IPS-20b (cell line): ENCODE results near the gene ANKS1B.

ENCODE experiments used
- H3K27ac ChIP-seq: one replicate; pipeline ENCODE4 v1.5.1; 2013; ENCODE audit warnings: low read length
- H3K27me3 ChIP-seq: 2 replicates; pipeline ENCODE4 v1.6.1; 2013; ENCODE audit warnings: mild to moderate bottlenecking, low read length, inconsistent platforms; ENCODE audit not compliant: insufficient read depth
- H3K36me3 ChIP-seq: 2 replicates; pipeline ENCODE4 v1.6.1; 2013; ENCODE audit warnings: low read depth, mild to moderate bottlenecking, inconsistent platforms, low read length, moderate library complexity; ENCODE audit not compliant: insufficient read depth
- H3K4me1 ChIP-seq: 2 replicates; pipeline ENCODE4 v1.6.1; 2013; ENCODE audit warnings: mild to moderate bottlenecking, control low read depth, inconsistent platforms, low read length, moderate library complexity; ENCODE audit not compliant: insufficient read depth
- H3K4me3 ChIP-seq: 2 replicates; pipeline ENCODE4 v1.5.1; 2013; ENCODE audit warnings: mild to moderate bottlenecking, low read length, inconsistent platforms
- H3K9ac ChIP-seq: 2 replicates; pipeline ENCODE4 v1.6.1; 2013; ENCODE audit warnings: low read depth, mild to moderate bottlenecking, inconsistent platforms, low read length, moderate library complexity
- H3K9me3 ChIP-seq: 2 replicates; pipeline ENCODE4 v1.6.1; 2013; ENCODE audit warnings: mild to moderate bottlenecking, low read depth, low read length, inconsistent platforms; ENCODE audit not compliant: insufficient read depth

Gene ANKS1B

GRCh38 chr12:99176871-99177270, 807.9 kb downstream of the ANKS1B start:
- Histone ChIP-seq H3K9me3 (no peaks in the 10 kb centered on the region), H3K36me3 (no peaks in the 10 kb centered on the region), H3K27me3 (no peaks in the 10 kb centered on the region), H3K9ac (no peak overlapping the region), H3K27ac (no peak overlapping the region), H3K4me1 (no peaks in the 10 kb centered on the region), H3K4me3 (no peak overlapping the region)

GRCh38 chr12:99170461-99170860, 814.3 kb downstream of the ANKS1B start:
- Histone ChIP-seq H3K4me1 (no peaks in the 10 kb centered on the region), H3K36me3 (no peaks in the 10 kb centered on the region), H3K9me3 (no peaks in the 10 kb centered on the region), H3K27me3 (no peaks in the 10 kb centered on the region), H3K4me3 (no peak overlapping the region), H3K27ac (no peak overlapping the region), H3K9ac (no peak overlapping the region)

GRCh38 chr12:99170037-99170436, 814.7 kb downstream of the ANKS1B start:
- Histone ChIP-seq H3K9me3 (no peaks in the 10 kb centered on the region), H3K27ac (no peak overlapping the region), H3K36me3 (no peaks in the 10 kb centered on the region), H3K9ac (no peak overlapping the region), H3K27me3 (no peaks in the 10 kb centered on the region), H3K4me3 (no peak overlapping the region), H3K4me1 (no peaks in the 10 kb centered on the region)

- H3K4me3 ChIP-seq = no peak overlapping the region
- no peak overlapping the region for H3K9ac ChIP-seq
- no peak overlapping the region for H3K27ac ChIP-seq
- peaks cover 8% of the 10 kb centered on the region; the same call in 1 of the 2 replicates for H3K4me1 ChIP-seq
- H3K27me3 ChIP-seq = no peaks in the 10 kb centered on the region
- H3K9me3 ChIP-seq = peaks cover 10% of the 10 kb centered on the region
- no peaks in the 10 kb centered on the region for H3K36me3 ChIP-seq
Measured at GRCh38 chr12:99157946-99158345, 826.8 kb downstream of the ANKS1B start.

- H3K27me3 ChIP-seq = no peaks in the 10 kb centered on the region
- no peak overlapping the region for H3K27ac ChIP-seq
- peak overlapping the region; percentile 5; the same call in 1 of the 2 replicates for H3K9ac ChIP-seq
- peaks cover 8% of the 10 kb centered on the region; the same call in 1 of the 2 replicates for H3K4me1 ChIP-seq
- H3K4me3 ChIP-seq = peak overlapping the region; percentile 48; the same call in 1 of the 2 replicates
- H3K9me3 ChIP-seq = peaks cover 8% of the 10 kb centered on the region
- no peaks in the 10 kb centered on the region for H3K36me3 ChIP-seq
Measured at GRCh38 chr12:99154983-99155336, 829.8 kb downstream of the ANKS1B start.

- H3K4me3 ChIP-seq = peak overlapping the region; percentile 48; the same call in 1 of the 2 replicates
- H3K36me3 ChIP-seq = no peaks in the 10 kb centered on the region
- peaks cover 3% of the 10 kb centered on the region for H3K9me3 ChIP-seq
- peaks cover 8% of the 10 kb centered on the region; the same call in 1 of the 2 replicates for H3K4me1 ChIP-seq
- H3K9ac ChIP-seq = peak overlapping the region; percentile 5; the same call in 1 of the 2 replicates
- no peak overlapping the region for H3K27ac ChIP-seq
- H3K27me3 ChIP-seq = no peaks in the 10 kb centered on the region
Measured at GRCh38 chr12:99154216-99154982, 830.3 kb downstream of the ANKS1B start.

- peaks cover 8% of the 10 kb centered on the region; the same call in 1 of the 2 replicates for H3K4me1 ChIP-seq
- H3K4me3 ChIP-seq = no peak overlapping the region
- H3K9me3 ChIP-seq = no peaks in the 10 kb centered on the region
- no peak overlapping the region for H3K27ac ChIP-seq
- H3K27me3 ChIP-seq = no peaks in the 10 kb centered on the region
- H3K36me3 ChIP-seq = no peaks in the 10 kb centered on the region
- no peak overlapping the region for H3K9ac ChIP-seq
Measured at GRCh38 chr12:99153293-99153692, 831.4 kb downstream of the ANKS1B start.

GRCh38 chr12:99152337-99152736, 832.4 kb downstream of the ANKS1B start:
- Histone ChIP-seq H3K9me3 (no peaks in the 10 kb centered on the region), H3K9ac (no peak overlapping the region), H3K4me3 (no peak overlapping the region), H3K36me3 (no peaks in the 10 kb centered on the region), H3K27me3 (no peaks in the 10 kb centered on the region), H3K4me1 (peaks cover 8% of the 10 kb centered on the region; the same call in 1 of the 2 replicates), H3K27ac (no peak overlapping the region)

- Histone ChIP-seq H3K27me3 (no peaks in the 10 kb centered on the region), H3K4me1 (peaks cover 8% of the 10 kb centered on the region; the same call in 1 of the 2 replicates), H3K36me3 (no peaks in the 10 kb centered on the region), H3K4me3 (no peak overlapping the region), H3K9me3 (no peaks in the 10 kb centered on the region), H3K27ac (no peak overlapping the region), H3K9ac (no peak overlapping the region)
Measured at GRCh38 chr12:99151744-99152143, 833.0 kb downstream of the ANKS1B start.

GRCh38 chr12:99147130-99147529, 837.6 kb downstream of the ANKS1B start:
- H3K9ac ChIP-seq = no peak overlapping the region
- H3K27ac ChIP-seq = no peak overlapping the region
- no peaks in the 10 kb centered on the region for H3K27me3 ChIP-seq
- H3K4me3 ChIP-seq = no peak overlapping the region
- no peaks in the 10 kb centered on the region for H3K36me3 ChIP-seq
- no peaks in the 10 kb centered on the region for H3K4me1 ChIP-seq
- H3K9me3 ChIP-seq = peaks cover 4% of the 10 kb centered on the region; the same call in 1 of the 2 replicates

- Histone ChIP-seq H3K4me1 (no peaks in the 10 kb centered on the region), H3K9ac (no peak overlapping the region), H3K9me3 (peaks cover 4% of the 10 kb centered on the region; the same call in 1 of the 2 replicates), H3K27me3 (no peaks in the 10 kb centered on the region), H3K36me3 (no peaks in the 10 kb centered on the region), H3K4me3 (no peak overlapping the region), H3K27ac (no peak overlapping the region)
Measured at GRCh38 chr12:99146730-99147129, 838.0 kb downstream of the ANKS1B start.

- no peak overlapping the region for H3K27ac ChIP-seq
Measured at GRCh38 chr12:99146185-99146584, 838.6 kb downstream of the ANKS1B start.

More at GRCh38 chr12:99146185-99146584, 838.6 kb downstream of the ANKS1B start:
- H3K9ac ChIP-seq = no peak overlapping the region
- H3K9me3 ChIP-seq = peaks cover 4% of the 10 kb centered on the region; the same call in 1 of the 2 replicates
- H3K4me1 ChIP-seq = no peaks in the 10 kb centered on the region
- no peaks in the 10 kb centered on the region for H3K36me3 ChIP-seq
- H3K27me3 ChIP-seq = no peaks in the 10 kb centered on the region
- H3K4me3 ChIP-seq = no peak overlapping the region
